Stimulated activated CD4-positive, alpha-beta T cell treated with anti-CD3 and anti-CD28 coated beads, Interleukin-2, amount 100 ng/mL, for 48 hours (primary cell): ENCODE results near the gene PGLYRP1.

Source experiments
- DNase-seq, 2 donors: peaks; one replicate each; pipeline ENCODE4 v3.0.0-alpha.2; 2020

PGLYRP1 gene, protein sequence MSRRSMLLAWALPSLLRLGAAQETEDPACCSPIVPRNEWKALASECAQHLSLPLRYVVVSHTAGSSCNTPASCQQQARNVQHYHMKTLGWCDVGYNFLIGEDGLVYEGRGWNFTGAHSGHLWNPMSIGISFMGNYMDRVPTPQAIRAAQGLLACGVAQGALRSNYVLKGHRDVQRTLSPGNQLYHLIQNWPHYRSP

DNA sequence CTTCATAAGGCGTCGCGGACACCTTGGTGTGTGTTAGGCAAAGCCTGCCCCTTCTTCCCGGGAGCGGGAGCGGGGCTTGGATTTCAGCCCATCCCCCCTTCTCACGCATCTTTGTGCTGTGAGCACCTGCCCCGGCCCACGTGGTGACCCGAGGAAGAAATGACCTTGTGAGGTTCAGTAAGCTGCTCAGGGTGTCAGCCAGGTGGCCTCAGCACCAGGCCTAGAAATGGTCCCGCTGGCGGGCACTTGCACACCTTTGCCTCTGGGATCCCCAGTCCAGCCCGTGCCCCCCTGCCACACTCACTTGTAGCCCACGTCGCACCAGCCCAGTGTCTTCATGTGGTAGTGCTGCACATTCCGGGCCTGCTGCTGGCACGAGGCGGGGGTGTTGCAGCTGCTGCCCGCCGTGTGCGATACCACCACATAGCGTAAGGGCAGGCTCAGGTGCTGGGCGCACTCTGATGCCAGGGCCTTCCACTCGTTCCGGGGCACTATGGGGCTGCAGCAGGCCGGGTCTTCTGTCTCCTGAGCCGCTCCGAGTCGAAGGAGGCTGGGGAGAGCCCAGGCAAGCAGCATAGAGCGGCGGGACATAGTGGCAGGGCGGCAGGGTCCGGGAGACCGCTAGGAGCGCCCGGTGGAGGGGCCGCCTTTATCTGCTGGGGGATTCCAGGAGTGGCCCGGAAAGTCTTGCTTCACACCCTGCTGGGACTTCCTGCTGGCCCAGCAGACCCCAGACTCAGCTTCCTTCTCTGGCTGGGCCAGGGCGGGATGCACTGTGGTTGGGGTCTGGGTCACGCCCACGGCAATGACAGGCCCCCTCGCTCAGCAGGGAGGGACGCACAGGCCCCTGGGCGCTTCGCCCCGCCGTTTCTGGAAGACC is at the start of gene PGLYRP1:
Gene PGLYRP1, minus strand, starts transcription at position 623 of the 880 bp plus-strand sequence. Its CDS starts 32 bp downstream, at position 591.
- no peak for DNase-seq

DNA sequence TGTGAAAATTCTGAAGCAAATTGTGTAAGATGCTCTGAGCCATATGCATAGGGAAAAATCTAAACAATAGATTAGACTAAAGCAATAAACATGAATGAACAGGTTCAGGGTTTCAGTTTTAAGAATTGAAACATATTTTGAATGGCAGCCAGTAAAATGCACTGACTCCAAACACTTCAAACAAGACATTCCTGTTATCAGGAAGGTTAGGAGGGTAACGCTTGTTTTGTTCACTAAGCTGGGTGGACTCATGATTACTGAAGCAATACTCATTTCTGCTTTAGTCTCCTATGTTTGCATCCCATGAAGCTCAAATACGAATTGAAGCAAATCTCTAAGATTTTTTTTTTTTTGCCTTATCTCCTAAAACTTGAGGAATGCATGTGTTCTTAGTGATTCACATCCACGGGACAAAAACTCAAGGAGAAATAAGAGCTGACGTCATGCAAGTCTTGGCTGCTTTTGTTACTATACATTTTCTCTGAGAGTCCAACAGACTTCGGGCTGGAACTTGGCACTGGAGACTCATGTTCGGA is 47.0 kb upstream of the PGLYRP1 start:
- no peak for DNase-seq

DNA sequence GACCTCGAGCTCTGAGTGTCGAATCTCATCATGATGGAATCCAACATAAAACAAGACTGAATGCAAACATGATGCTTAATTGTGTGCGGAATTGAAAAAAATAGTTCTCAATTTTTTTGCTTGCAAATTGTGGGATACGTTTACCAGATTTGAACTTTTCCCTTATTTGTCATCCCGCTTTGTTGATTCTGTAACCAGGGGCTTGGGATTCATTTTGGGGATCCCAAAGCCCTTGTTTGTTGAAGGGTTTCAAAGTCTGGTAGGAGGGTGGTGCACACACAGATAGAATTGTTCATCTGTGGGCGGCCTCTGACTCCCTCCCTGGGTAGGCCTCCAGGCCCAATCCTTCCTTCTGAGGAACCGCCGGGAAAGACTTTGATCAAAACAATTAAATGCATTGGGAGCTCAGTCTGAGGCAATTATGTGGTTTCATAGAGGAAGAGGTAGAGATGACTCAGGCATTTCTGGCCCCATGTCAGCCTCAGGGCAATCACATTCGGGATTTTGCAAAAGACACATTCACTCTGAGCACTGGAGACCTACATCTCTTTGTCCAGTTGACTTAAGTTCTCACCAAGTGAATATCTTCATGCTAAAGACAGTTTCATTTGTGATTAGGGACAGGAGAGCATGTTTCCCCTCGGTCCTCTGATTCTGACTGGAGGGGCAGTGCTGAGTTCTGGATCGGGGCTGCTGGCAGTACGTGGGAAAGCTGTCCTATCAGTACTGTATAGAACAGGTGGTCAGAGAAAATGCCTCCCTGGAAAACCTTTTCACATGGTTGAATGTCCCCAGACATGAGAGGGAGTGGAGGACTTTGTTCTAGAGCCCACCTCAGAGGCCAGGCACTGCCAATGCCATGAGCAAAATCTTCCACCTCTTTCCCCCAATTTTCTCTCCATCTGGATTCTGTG is 45.7 kb upstream of the PGLYRP1 start:
- no peak for DNase-seq

DNA sequence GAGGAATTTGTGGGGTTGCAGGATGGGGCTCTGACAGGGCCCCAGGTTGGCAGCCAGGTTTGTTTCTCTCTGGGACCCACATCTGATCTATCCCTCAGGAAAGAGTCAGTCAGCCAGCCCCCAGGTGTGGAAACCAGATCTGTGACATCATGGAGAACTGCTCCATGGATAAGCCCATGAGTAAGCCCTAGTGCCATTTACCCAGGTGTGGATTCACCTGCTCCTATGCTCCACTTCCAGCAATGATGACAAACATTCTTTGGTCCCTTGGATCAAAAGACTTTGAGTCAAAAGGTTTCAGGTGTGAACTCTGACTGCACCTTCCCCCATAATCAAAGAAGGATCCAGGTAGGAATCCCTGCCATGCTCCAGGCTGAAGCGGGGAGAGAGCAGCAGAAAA is 44.8 kb upstream of the PGLYRP1 start:
- no peak for DNase-seq

DNA sequence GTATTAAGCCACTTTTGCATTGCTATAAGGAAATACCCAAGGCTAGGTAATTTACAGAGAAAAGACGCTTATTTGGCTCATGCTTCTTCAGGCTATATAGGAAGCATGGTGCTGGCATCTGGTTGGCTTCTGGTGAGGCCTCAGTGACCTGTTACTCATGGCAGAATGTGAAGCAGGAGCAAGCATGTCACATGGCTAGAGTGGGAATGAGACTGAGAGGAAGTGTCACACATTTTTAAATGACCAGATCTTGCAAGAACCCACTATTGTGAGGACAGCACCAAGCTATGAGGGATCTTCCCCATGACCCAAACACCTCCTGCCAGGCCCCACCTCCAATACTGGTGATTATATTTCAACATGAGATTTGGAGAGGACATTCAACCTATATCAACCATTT is 43.6 kb upstream of the PGLYRP1 start:
- no peak for DNase-seq

DNA sequence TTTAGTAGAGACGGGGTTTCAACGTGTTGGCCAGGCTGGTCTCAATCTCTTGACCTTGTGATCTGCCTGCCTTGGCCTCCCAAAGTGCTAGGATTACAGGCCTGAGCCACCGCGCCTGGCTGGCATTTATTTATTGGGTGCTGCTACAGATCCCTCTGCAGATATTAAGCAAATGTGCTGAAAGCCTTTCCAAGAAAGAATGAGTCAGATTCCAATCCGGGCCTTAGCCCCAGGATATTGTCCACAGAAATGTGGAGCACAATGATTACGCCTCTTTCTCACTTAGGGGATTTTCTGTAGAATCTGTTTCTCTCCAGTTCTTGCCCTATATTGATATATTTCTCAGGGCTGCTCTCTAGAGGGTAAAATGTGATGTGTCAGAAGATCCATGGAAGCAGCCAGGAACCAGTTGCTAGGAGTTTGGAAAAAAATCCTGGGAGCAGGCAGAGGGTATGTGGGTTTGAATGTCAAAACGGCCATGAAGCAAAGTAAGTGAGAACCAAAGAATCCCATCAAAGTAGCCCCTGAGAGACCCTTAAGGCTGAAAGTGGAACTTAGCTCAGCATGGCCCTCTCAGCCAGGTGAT is 42.7 kb upstream of the PGLYRP1 start:
- DNase-seq: no peak

DNA sequence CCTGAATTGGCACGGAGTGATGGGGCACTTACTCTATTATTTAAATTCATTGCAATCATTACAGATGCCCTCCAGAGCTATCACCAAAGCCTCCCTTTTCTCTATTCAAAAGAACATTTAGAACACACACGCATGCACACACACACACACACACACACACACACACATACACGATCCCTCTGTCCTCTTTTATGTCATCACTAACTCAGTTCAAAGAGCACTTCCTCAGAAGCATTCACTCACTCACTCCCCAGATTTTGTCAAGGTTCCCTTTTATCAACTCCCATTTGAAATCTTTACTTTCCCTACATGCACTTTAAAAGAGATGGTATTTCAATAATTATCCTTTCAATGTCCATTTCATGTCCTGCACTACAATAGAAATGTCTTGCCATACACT is 40.3 kb upstream of the PGLYRP1 start:
- no peak for DNase-seq

DNA sequence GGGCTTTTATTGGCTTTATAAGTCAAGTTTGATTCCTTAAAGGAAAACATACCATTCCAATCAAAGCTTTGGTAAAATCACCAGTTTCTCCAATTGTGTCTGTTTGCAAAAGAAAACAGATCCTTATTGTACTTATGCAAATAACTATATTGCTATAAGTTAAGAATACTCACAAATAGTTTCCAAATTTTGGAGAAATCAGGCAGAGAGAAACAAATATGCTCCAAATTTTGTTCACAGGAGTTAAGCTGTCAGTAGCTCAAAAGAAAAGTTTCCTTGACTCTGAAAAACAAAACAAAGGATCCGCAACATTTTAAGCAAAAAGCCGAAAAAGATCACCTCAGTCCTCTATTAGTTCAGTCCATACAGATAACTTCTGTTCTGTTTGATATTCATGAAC is 37.2 kb upstream of the PGLYRP1 start:
- DNase-seq: no peak

DNA sequence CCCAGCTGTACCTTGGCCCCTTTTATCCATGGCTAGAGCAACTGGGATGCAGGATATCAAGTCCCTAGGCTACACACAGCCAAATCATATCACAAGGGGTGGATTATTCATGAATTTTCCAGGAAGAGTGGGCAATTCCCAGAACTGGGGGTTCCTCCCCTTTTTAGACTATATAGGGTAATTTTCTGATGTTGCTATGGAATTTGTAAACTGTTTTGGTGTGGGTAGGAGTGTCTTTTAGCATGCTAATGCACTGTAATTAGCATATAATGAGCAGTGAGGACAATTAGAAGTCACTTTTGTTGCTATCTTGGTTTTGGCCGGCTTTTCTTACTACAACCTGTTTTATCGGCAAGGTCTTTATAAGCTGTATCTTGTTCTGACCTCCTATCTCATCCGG is 35.9 kb upstream of the PGLYRP1 start:
- DNase-seq: no peak

DNA sequence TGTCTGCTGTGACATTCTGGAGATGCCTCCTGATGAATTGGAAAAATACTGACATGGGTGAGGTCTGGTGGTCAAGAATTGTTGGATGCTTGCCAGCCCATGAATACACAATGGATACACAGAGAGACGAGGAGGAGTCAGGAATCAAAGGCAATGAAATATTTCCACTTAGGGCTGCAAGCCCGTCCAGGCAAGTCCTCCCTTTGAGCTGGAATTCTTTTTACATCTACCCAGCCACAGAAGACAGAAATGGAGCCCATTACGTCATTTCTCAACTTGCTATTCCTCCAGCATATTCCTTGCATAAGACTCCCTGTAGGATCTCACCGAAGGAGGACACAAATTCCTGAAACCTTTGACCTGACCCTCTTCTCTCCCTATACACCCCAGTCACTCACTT is 33.7 kb upstream of the PGLYRP1 start:
- DNase-seq: no peak

DNA sequence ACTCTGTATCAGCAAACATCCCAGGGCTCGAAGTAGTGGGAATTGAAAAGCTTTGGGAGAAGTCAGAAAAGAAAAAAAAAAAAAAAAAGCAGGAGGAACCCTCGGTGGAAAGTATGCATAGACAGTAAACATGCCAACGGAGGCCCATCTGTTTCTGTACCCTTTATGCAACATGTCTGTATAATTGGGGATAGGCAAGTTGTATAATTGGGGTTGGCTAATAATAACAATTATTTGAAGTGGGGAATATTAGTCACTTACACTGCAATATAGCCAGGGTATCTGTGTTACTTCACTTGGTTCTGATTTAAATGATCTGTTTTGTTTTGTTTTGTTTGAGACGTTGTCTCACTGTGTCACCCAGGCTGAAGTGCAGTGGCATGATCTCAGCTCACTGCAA is 30.0 kb upstream of the PGLYRP1 start:
- DNase-seq: no peak

DNA sequence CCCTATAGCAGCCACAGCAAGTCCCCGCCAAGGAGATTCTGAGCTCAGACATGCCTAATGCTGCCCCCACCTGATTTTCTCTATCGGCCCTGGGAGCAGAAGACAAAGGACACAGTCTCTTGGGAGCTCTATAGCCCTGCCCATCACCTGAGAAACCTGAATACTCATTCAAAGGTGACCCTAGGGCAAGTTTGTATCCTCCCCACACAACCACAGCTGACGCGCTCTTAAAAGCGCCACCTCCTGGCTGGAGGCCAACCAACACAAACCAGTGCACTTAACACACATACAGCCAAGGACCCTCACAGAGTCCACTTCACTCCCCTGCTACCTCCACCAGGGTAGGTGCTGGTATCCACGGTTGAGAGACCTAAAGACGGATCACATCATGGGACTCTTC is 26.7 kb upstream of the PGLYRP1 start:
- DNase-seq: peak in 1 of 2 donors; percentile 11

DNA sequence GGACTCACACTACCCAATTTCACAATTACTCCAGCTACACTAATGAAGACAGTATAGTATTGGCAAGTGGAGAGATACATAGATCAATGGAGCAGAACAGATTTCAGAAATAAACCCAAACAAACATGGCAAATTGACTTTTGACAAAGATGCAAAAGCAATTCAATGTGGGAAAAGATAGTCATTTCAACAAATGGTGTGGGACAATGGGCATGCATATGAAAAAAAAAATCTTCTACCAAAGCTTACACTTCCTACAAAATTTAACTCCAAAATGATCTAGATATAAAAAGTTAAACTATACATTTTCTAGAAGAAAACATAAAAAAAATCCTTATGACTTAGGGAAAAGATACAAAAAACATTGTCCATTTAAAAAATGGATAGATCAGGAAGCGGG is 20.7 kb upstream of the PGLYRP1 start:
- no peak for DNase-seq

DNA sequence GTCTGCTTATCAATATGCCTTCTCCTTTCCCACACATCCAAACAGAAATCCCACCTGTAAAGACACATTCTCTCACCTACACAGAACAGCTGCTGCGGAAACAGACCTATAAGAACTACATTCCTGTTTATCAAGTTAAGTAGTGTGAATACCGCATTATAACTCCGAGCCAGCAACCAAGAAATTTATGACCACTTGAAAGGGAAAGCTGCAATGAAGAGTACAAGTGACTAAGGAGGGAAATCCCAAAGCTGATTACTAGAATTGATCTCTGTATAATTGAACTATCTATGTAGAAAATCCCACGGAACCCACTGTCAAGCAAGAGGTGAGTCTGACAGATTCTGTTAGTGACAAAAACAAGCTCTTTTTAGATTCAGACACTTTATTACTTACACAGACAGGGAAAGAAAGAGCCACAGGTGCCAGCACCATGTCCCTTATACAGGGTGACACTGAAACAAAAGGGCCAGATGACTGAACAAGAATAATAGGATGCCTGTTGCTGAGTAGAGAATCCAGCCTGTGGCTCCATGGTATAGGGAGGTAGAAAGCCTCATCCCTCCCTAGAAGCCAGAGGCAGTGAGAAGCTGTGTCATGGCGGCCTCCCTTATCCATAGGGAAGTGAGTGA is 19.5 kb upstream of the PGLYRP1 start:
- no peak for DNase-seq

DNA sequence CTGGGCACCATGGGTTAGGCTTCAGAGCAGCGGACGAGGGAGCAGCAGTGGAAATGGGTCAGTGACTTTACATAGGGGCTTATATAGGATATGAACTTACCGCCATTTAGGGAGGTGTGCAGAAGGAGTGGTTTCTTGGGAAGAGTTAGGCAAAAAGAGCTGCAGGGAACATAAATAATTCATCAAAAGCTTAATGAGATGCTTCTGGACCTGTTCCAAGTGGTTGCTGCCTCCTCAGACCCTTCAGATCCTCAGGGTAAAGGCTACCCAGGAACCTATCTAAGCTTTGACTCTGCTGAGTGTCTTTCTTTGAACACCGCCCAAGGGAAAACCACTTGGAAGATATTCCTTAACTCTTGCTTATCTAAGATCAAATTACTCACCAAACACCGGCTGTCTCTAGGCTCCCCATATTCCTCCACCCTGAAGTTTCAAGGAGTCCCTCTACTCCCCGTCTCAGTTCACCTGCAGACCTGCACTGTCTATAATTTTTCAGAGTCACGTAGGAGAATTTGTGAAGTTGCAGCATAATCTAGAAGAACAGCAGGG is 18.2 kb upstream of the PGLYRP1 start, which contains the start of gene IGFL4:
Gene IGFL4, minus strand, starts transcription at position 51 of the 549 bp plus-strand sequence. Its CDS starts 40 bp downstream, at position 11.
- DNase-seq: no peak

DNA sequence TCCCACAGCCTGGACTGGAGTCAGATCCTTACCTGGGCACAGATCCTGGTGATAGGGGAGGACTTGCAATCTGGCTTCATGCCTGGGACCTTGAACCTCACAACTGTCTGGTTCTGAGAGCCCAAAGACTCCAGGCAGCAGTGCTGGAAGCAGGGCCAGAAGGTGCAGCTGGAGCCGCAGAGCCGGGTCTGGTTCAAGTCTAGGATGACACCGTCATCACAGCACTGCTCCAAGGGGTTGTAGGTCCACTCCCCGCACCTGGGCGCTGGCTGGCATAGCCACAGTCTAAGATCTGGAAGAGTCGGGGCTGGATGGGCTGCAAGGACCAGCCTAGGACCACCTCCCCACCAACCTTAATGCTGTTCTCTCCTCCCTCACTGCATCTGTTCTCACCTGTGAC is 17.3 kb upstream of the PGLYRP1 start:
- DNase-seq: no peak

DNA sequence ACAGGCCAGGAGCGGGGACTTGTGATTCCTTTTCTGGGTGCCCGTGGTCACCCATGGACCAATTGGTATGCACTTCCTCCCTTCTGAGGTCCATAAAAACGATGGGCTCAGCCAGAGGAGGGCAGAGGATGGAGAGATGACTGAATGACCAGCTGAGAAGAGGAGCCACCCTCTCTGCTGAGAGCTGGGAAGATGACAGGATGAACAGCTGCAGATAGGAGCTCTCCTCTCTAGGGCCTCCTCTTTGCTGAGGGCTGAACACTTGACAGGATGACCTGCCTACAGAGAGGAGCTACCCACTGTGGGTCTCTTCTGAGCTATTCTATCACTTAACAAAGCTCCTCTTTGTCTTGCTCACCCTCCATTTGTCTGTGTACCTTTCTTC is 13.9 kb upstream of the PGLYRP1 start:
- no peak for DNase-seq

DNA sequence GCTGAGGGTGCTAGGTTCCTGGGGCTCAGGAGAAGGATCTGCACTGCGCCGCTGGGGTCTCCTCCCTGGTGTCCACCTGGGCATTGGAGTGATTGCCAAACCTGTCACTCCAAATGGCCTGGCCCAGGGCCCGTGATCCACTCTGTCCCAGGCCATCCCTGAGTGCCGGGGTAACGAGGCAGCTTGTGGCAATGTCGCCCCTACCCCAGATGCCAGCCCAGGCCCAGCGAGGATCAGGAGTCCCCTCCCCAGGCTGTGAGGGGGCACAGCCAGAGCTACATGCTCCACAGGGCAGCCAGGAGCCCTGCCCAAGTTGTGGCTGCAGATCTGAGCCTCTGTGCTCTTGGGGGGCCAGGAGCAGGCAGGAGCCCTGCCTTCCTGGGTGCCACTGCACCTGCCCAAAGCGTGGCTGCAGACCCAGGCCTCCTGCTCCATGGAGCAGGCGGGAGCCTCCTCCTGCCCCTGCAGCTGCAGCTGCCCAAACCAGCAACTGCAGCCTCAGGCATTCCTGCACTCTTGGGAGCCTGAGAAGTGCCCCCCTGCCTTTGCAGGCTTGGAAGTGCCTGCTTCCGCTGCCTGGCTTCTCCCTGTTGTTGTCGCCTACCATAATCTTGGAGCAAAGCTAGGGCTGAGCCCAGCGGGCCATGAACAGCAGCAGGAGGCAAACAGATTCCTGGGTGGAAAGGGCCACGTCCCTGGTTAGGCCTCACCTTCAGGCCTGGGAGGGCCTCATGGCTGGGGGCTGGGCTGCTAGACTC is 13.3 kb upstream of the PGLYRP1 start:
- DNase-seq: no peak

DNA sequence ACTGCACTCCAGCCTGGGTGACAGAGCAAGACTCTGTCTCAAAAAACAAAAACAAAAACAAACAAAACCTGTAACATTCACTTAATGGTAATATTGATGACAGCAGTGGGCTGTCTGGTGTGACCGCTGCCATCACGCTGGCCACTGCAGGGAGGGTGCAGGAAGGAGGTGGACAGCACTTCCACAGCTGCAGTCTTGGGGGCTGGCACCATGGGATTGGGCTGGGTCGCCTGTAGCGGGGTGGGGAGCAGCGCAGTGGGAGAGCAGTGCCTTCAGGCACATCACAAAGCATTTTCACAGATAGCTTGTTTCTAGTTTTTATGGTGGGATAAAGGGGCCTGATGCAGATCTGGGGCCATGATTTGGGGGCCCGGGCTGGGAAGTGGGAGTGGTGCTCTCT is 12.7 kb upstream of the PGLYRP1 start:
- no peak for DNase-seq

DNA sequence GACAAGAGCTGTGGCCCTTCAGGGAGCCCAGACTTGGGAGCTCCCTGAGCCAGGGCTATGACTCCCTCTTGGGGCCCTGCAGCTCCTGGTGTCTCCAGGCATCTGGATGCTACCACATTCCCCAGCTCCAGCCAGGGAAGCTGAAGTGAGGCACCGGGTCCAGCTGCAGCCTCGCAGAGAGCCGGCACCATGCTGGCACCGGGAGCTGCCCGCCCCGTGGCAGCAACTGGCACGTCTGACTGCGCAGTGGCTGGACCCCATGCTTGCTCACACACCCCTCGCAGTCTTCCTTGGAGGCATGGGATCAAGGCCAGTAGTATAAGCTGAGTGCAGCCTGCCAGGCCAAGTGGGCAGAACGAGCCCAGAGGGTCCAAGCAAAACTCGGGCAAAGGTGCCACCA is 10.5 kb upstream of the PGLYRP1 start:
- DNase-seq: no peak

DNA sequence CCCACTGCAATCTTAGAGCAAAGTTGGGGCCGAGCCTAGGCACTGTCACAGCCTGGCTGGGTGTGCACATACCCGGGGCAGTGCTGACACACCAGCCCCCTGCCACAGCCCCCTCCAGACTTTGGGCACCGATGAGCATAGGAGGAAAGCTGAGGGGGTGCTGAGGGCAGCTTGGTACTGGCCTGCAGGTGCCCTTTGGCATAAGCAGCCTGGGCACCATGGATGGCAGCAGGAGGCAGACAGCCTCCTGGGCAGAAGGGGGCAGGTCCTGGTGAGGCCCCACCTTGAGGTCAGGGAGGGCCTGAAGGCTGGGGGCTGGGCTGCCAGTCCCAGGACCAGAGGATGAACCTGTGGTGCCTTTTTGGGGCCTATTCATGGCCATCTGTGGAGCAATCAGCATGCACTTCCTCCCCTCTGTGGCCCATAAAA is 9.8 kb upstream of the PGLYRP1 start:
- DNase-seq: no peak
